ENCODE measurements around the gene TP53I13. TPM values are rescaled to one million over a fixed set of nuclear protein-coding genes. Genes with fewer than 3 reads are reported as not detected.

TP53I13 gene
- total RNA-seq, 1 experiment from 2014 or later: 43.8 TPM

DNA sequence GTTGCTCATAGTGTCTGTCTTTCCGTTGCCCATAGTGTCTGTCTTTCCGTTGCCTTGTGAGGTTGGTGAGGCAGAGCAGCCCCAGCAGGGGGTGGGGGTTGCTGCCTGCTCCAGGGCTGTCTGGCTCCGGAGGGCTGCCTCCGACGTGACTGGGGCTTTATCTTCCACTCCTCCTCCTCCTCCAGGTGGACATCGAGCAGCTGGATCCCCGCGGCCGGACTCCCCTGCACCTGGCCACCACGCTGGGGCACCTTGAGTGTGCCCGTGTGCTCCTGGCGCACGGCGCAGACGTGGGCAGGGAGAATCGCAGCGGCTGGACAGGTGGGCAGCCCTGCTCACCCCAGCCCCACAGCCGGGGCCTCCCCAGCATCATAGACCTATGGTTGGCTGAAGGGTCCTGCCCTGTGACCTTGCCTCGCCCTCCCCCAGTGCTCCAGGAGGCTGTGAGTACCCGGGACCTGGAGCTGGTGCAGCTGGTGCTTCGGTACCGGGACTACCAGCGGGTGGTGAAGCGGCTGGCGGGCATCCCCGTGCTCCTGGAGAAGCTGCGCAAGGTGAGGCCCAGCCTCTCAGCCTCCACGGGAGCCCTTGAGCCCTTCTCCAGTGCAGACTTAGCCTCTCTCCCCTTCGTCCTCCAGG lies 39.2 kb downstream of the TP53I13 start:
- DNase-seq: no peak
- peaks cover 7% of the 10 kb centered on the region; the same call in 1 of the 2 replicates for H4K20me1 ChIP-seq (ENCODE audit: insufficient read depth, low read depth, low read length)
- no peak overlapping the region for H3K9ac ChIP-seq (ENCODE audit: low read length)

GRCh38 chr17:29608986-29609385 lies 40.5 kb downstream of the TP53I13 start:
- Histone ChIP-seq H3K36me3 (ENCODE audit: insufficient read depth, low read length) (no peaks in the 10 kb centered on the region), H3K9me3 (ENCODE audit: low read length) (no peaks in the 10 kb centered on the region), H3K27ac (ENCODE audit: low read length) (no peak overlapping the region), H2AFZ (ENCODE audit: low read length) (no peak overlapping the region), H3K4me2 (ENCODE audit: low read depth, low read length, poor library complexity, severe bottlenecking) (no peak overlapping the region), H3K79me2 (ENCODE audit: low read length) (no peaks in the 10 kb centered on the region), H3K9me2 (replicated peaks; ENCODE audit: insufficient read depth, low read length) (no peaks in the 10 kb centered on the region), H4K20me1 (ENCODE audit: insufficient read depth, low read depth, low read length) (no peaks in the 10 kb centered on the region; the same call in 1 of the 2 replicates), H3K27me3 (ENCODE audit: low read length) (no peaks in the 10 kb centered on the region), H3K9ac (ENCODE audit: low read length) (no peak overlapping the region), H3K4me1 (ENCODE audit: low read length) (peaks cover 4% of the 10 kb centered on the region), H3K4me3 (ENCODE audit: low read length) (no peak overlapping the region)
- no peak for DNase-seq

More for the DNA sequence above, 39.2 kb downstream of the TP53I13 start:
- Histone ChIP-seq H3K27ac (ENCODE audit: low read length) (no peak overlapping the region), H2AFZ (ENCODE audit: low read length) (no peak overlapping the region), H3K9me3 (ENCODE audit: low read length) (no peaks in the 10 kb centered on the region), H3K4me1 (ENCODE audit: low read length) (peaks cover 10% of the 10 kb centered on the region), H3K4me2 (ENCODE audit: low read depth, low read length, poor library complexity, severe bottlenecking) (no peak overlapping the region), H3K4me3 (ENCODE audit: low read length) (no peak overlapping the region), H3K79me2 (ENCODE audit: low read length) (no peaks in the 10 kb centered on the region), H3K9me2 (replicated peaks; ENCODE audit: insufficient read depth, low read length) (no peaks in the 10 kb centered on the region), H3K27me3 (ENCODE audit: low read length) (no peaks in the 10 kb centered on the region), H3K36me3 (ENCODE audit: insufficient read depth, low read length) (no peaks in the 10 kb centered on the region)

DNA sequence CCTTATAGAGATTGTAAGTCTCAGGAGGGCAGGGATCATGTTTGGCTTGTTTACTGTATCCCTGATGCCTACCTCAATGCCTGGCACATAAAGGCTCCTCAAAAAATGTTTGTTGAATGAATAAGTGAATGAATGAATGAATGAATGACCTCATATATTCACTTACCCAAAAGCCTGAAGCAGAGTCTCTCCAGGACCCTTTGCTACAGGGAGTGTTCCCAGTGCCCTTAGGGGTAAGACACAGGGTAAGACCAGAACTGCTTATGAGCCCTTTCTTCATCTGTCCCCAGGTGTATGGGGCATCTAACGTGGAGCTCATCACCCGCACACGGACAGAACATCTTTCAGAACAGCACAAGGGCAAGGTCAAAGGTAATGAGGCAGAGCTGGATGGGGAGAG lies 41.9 kb downstream of the TP53I13 start:
- Histone ChIP-seq H3K27me3 (ENCODE audit: low read length) (no peaks in the 10 kb centered on the region), H3K36me3 (ENCODE audit: insufficient read depth, low read length) (no peaks in the 10 kb centered on the region), H3K4me3 (ENCODE audit: low read length) (no peak overlapping the region), H3K27ac (ENCODE audit: low read length) (no peak overlapping the region), H3K9me2 (replicated peaks; ENCODE audit: insufficient read depth, low read length) (no peaks in the 10 kb centered on the region), H3K79me2 (ENCODE audit: low read length) (no peaks in the 10 kb centered on the region), H2AFZ (ENCODE audit: low read length) (no peak overlapping the region), H4K20me1 (ENCODE audit: insufficient read depth, low read depth, low read length) (no peaks in the 10 kb centered on the region), H3K4me2 (ENCODE audit: low read depth, low read length, poor library complexity, severe bottlenecking) (no peak overlapping the region), H3K4me1 (ENCODE audit: low read length) (peaks cover 8% of the 10 kb centered on the region), H3K9me3 (ENCODE audit: low read length) (no peaks in the 10 kb centered on the region), H3K9ac (ENCODE audit: low read length) (no peak overlapping the region)
- DNase-seq: no peak

GRCh38 chr17:29611351-29612093 lies 43.0 kb downstream of the TP53I13 start:
- H4K20me1 ChIP-seq (ENCODE audit: insufficient read depth, low read depth, low read length): peaks cover 7% of the 10 kb centered on the region; the same call in 1 of the 2 replicates
- no peaks in the 10 kb centered on the region for H3K9me2 ChIP-seq (replicated peaks; ENCODE audit: insufficient read depth, low read length)
- H3K9ac ChIP-seq (ENCODE audit: low read length): no peak overlapping the region
- no peak overlapping the region for H2AFZ ChIP-seq (ENCODE audit: low read length)
- no peaks in the 10 kb centered on the region for H3K27me3 ChIP-seq (ENCODE audit: low read length)
- no peaks in the 10 kb centered on the region for H3K36me3 ChIP-seq (ENCODE audit: insufficient read depth, low read length)
- no peak for DNase-seq
- H3K4me3 ChIP-seq (ENCODE audit: low read length): no peak overlapping the region
- H3K4me2 ChIP-seq (ENCODE audit: low read depth, low read length, poor library complexity, severe bottlenecking): no peak overlapping the region
- no peaks in the 10 kb centered on the region for H3K9me3 ChIP-seq (ENCODE audit: low read length)
- H3K79me2 ChIP-seq (ENCODE audit: low read length): no peaks in the 10 kb centered on the region
- peaks cover 14% of the 10 kb centered on the region for H3K4me1 ChIP-seq (ENCODE audit: low read length)
- H3K27ac ChIP-seq (ENCODE audit: low read length): no peak overlapping the region

- Histone ChIP-seq H3K9me2 (replicated peaks; ENCODE audit: insufficient read depth, low read length) (no peaks in the 10 kb centered on the region), H3K4me3 (ENCODE audit: low read length) (no peak overlapping the region), H3K9ac (ENCODE audit: low read length) (no peak overlapping the region), H3K4me1 (ENCODE audit: low read length) (peaks cover 18% of the 10 kb centered on the region), H4K20me1 (ENCODE audit: insufficient read depth, low read depth, low read length) (peaks cover 11% of the 10 kb centered on the region; the same call in 1 of the 2 replicates), H3K79me2 (ENCODE audit: low read length) (no peaks in the 10 kb centered on the region), H3K27ac (ENCODE audit: low read length) (no peak overlapping the region), H3K27me3 (ENCODE audit: low read length) (no peaks in the 10 kb centered on the region), H3K36me3 (ENCODE audit: insufficient read depth, low read length) (no peaks in the 10 kb centered on the region), H3K4me2 (ENCODE audit: low read depth, low read length, poor library complexity, severe bottlenecking) (no peak overlapping the region), H2AFZ (ENCODE audit: low read length) (no peak overlapping the region), H3K9me3 (ENCODE audit: low read length) (no peaks in the 10 kb centered on the region)
- DNase-seq: no peak
These were observed 43.5 kb downstream of the TP53I13 start for GRCh38 chr17:29612094-29612403.

DNA sequence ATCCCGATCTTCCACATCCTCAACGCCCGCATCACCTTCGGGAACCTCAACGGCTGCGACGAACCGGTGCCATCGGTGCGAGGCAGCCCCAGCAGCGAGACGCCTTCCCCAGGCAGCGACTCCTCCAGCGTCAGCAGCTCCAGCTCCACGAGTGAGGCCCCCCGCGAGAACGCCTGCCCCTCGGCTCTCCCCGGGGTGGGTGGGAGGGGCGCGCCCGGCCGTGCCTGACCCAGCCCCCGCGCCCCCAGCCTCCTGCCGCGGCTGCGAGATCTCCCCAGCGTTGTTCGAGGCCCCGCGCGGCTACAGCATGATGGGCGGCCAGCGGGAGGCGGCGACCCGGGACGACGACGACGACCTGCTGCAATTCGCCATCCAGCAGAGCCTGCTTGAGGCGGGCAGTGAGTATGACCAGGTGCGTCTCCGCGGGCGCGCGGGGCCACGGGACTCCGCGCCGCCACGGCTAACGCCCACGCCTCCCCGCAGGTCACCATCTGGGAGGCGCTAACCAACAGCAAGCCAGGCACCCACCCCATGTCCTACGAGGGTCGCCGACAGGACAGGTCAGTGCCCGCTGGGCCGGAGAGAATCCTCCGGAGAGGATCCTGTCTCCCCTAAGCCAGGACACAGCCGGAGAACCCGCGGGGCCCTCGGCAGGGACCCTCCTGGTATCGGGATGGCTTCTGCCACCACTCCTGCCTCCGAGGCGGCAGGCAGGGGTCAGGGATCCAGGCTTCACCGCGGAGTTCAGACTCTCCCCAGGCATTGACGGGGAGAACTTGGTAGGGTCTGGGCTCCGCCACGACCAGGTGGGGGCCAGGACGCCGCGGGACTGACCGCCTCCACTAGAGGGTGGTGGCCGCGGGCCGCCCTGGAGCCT lies 44.1 kb downstream of the TP53I13 start:
- no peaks in the 10 kb centered on the region for H3K27me3 ChIP-seq (ENCODE audit: low read length)
- peaks cover 11% of the 10 kb centered on the region; the same call in 1 of the 2 replicates for H4K20me1 ChIP-seq (ENCODE audit: insufficient read depth, low read depth, low read length)
- H3K9me2 ChIP-seq (replicated peaks; ENCODE audit: insufficient read depth, low read length): no peaks in the 10 kb centered on the region
- no peak for DNase-seq
- no peak overlapping the region for H3K27ac ChIP-seq (ENCODE audit: low read length)
- H3K36me3 ChIP-seq (ENCODE audit: insufficient read depth, low read length): no peaks in the 10 kb centered on the region
- no peaks in the 10 kb centered on the region for H3K9me3 ChIP-seq (ENCODE audit: low read length)
- no peak overlapping the region for H3K4me3 ChIP-seq (ENCODE audit: low read length)
- H2AFZ ChIP-seq (ENCODE audit: low read length): no peak overlapping the region
- H3K79me2 ChIP-seq (ENCODE audit: low read length): no peaks in the 10 kb centered on the region
- H3K4me2 ChIP-seq (ENCODE audit: low read depth, low read length, poor library complexity, severe bottlenecking): no peak overlapping the region
- H3K4me1 ChIP-seq (ENCODE audit: low read length): peaks cover 23% of the 10 kb centered on the region
- no peak overlapping the region for H3K9ac ChIP-seq (ENCODE audit: low read length)

DNA sequence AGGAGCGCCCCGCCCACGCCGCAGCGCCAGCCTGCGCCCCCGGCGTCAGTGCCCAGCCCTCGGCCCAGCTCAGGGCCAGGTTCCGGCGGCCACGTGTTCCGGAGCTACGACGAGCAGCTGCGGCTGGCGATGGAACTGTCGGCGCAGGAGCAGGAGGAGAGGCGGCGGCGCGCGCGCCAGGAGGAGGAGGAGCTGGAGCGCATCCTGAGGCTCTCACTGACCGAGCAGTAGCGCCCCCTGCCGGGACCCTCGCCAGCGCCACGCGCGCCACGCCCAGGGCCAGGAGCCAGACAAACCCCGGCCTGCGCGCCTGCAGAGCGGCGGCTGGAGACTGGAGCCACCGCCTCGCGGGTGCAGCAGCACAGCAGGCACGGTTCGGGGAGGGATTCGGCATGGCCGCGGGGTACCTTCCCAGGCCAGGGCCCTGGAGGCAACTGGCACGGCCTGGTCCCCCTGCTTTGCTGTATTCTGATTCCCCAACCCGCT lies 44.9 kb downstream of the TP53I13 start:
- DNase-seq: no peak
- Histone ChIP-seq H3K9me3 (ENCODE audit: low read length) (no peaks in the 10 kb centered on the region), H3K36me3 (ENCODE audit: insufficient read depth, low read length) (no peaks in the 10 kb centered on the region), H3K79me2 (ENCODE audit: low read length) (no peaks in the 10 kb centered on the region), H3K4me1 (ENCODE audit: low read length) (peaks cover 29% of the 10 kb centered on the region), H3K9me2 (replicated peaks; ENCODE audit: insufficient read depth, low read length) (no peaks in the 10 kb centered on the region), H4K20me1 (ENCODE audit: insufficient read depth, low read depth, low read length) (peaks cover 11% of the 10 kb centered on the region; the same call in 1 of the 2 replicates), H3K27ac (ENCODE audit: low read length) (no peak overlapping the region), H3K9ac (ENCODE audit: low read length) (no peak overlapping the region), H3K4me2 (ENCODE audit: low read depth, low read length, poor library complexity, severe bottlenecking) (no peak overlapping the region), H3K27me3 (ENCODE audit: low read length) (no peaks in the 10 kb centered on the region), H3K4me3 (ENCODE audit: low read length) (no peak overlapping the region), H2AFZ (ENCODE audit: low read length) (no peak overlapping the region)

DNA sequence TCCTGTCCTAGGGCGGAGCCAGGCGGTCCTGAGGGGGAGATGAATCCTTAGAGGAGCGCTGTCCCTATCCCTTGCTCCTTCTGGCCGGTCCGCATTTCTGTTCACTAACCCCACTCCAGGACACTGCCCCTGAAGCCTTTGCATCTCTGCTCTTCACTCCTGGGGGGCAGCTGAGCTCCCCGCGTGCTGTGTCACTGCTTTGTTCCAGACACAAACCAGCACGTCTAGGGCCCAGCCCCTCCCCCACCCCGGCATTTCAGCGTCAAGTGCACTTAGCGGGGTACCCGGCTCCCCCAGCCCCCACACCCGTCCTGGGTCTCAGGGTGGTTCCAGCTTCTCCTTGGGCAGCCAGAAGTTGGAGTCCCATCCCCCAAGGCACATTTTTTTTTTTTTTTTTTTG lies 45.4 kb downstream of the TP53I13 start:
- H3K4me2 ChIP-seq (ENCODE audit: low read depth, low read length, poor library complexity, severe bottlenecking): no peak overlapping the region
- H3K4me1 ChIP-seq (ENCODE audit: low read length): peaks cover 33% of the 10 kb centered on the region
- no peak overlapping the region for H3K4me3 ChIP-seq (ENCODE audit: low read length)
- H4K20me1 ChIP-seq (ENCODE audit: insufficient read depth, low read depth, low read length): peaks cover 11% of the 10 kb centered on the region; the same call in 1 of the 2 replicates
- no peaks in the 10 kb centered on the region for H3K79me2 ChIP-seq (ENCODE audit: low read length)
- no peaks in the 10 kb centered on the region for H3K36me3 ChIP-seq (ENCODE audit: insufficient read depth, low read length)
- no peak overlapping the region for H2AFZ ChIP-seq (ENCODE audit: low read length)
- no peaks in the 10 kb centered on the region for H3K9me2 ChIP-seq (replicated peaks; ENCODE audit: insufficient read depth, low read length)
- no peaks in the 10 kb centered on the region for H3K9me3 ChIP-seq (ENCODE audit: low read length)
- H3K27me3 ChIP-seq (ENCODE audit: low read length): no peaks in the 10 kb centered on the region
- no peak for DNase-seq
- no peak overlapping the region for H3K27ac ChIP-seq (ENCODE audit: low read length)
- no peak overlapping the region for H3K9ac ChIP-seq (ENCODE audit: low read length)

Measured in Karpas-422 (cell line).